Heart right ventricle (tissue), 16 donors: ENCODE results near the gene THSD4. TPM values are rescaled to one million over a fixed set of nuclear protein-coding genes. Genes with fewer than 3 reads are reported as not detected.
A peak's percentile ranks its signal among the peaks of the same experiment; 100 is the strongest.

Experiments used
- ATAC-seq, 8 donors: fragments of 200-7000 bp; cut with Tn5 transposase; one replicate each; pipeline ENCODE4 v1.9.1; 2020; ENCODE audit warnings: mild to moderate bottlenecking in 8 of 8, moderate library complexity in 8 of 8, moderate number of reproducible peaks in 1 of 8
- DNase-seq, 2 donors: peaks; one replicate each; pipeline ENCODE4 v3.0.0-alpha.2; 2020
- H3K27ac ChIP-seq, 10 donors: fragments of 200-600 bp; sonication (generic) in 2 of 10; one replicate each; pipeline versions ENCODE4 v1.5.0 to v1.8.0; 2020 to 2022; ENCODE audit warnings: mild to moderate bottlenecking in 3 of 10
- H3K27me3 ChIP-seq, 7 donors: fragments of 200-600 bp; one replicate each; pipeline ENCODE4 v1.8.0; 2021 to 2022; ENCODE audit warnings: mild to moderate bottlenecking in 2 of 7
- H3K36me3 ChIP-seq, 9 donors: fragments of 200-600 bp; sonication (generic) in 1 of 9; one replicate each; pipeline versions ENCODE4 v1.5.0 to v1.8.0; 2020 to 2022; ENCODE audit warnings: mild to moderate bottlenecking in 2 of 9
- H3K4me1 ChIP-seq, 9 donors: fragments of 200-600 bp; sonication (generic) in 1 of 9; one replicate each; pipeline versions ENCODE4 v1.5.0 to v1.8.0; 2020 to 2022; ENCODE audit warnings: mild to moderate bottlenecking in 4 of 9
- H3K4me3 ChIP-seq, 10 donors: fragments of 200-600 bp; sonication (generic) in 2 of 10; one replicate each; pipeline versions ENCODE4 v1.5.0 to v1.8.0; 2020 to 2022; ENCODE audit warnings: mild to moderate bottlenecking in 7 of 10, moderate library complexity in 2 of 10
- H3K9me3 ChIP-seq, 11 donors: fragments of 200-600 bp in 10 of 11; sonication (generic) in 2 of 11; one replicate each; pipeline versions ENCODE4 v1.5.0 to v1.8.0; 2013 to 2022; ENCODE audit warnings: mild to moderate bottlenecking in 2 of 11, control low read depth in 1 of 11, moderate library complexity in 1 of 11
- WGBS, 2 donors: extraction: QIAGEN DNeasy Blood & Tissue Kit; methylation state at CpG; one replicate each; pipeline ENCODE4 v1.1.7; 2013; ENCODE audit warnings: inconsistent platforms in 1 of 2; 5-methylcytosine and 5-hydroxymethylcytosine counted together
- intact Hi-C, 10 donors: fragments of 100-400 bp; cut with DNase I; formaldehyde crosslinking; loops; one replicate each; pipeline versions ENCODE4 v1.11.1 to v1.14.2; 2022
- polyA plus RNA-seq, 2 donors: library from polyadenylated mRNA; stranded (reverse); fragments of 200-250 nt; gene quantifications; one replicate each; pipeline ENCODE4 v1.2.3, GENCODE V29; 2013
- total RNA-seq, 10 donors: library from RNA; stranded (reverse); fragmentation: NEBNext Ultra II Directional in 3 of 10; extraction: Animal tissue kit (Norgen Biotek cat#: 25700) in 3 of 10; gene quantifications; one replicate each; pipeline versions ENCODE4 v1.2.1 to v1.2.4, GENCODE V29; 2021 to 2023
- TF ChIP-seq, protein P1 (sequence below), 9 donors: fragments of 200-600 bp; sonication (generic) in 2 of 9; IDR thresholded peaks; one replicate each; pipeline versions ENCODE4 v1.5.0 to v1.8.0; 2021 to 2022; ENCODE audit warnings: antibody characterized with exemption in 9 of 9, mild to moderate bottlenecking in 5 of 9, moderate library complexity in 1 of 9
- donor health status: Arrhythmogenic right ventricular cardiomyopathy.
- donor health status: ischemic (EF 13 %, LVEDD 7.1; RV severe dilation, severe dysfunction).
- donor health status: healthy with polysubstance abuse.
- donor health status: DM: no; HTN: yes; CAD: no.
- donor health status: DM: no; HTN: no; CAD: no.
- donor health status: ischemic (EF 25% LVEDD 6.9; RV normal size, moderate dysfunction).
- donor health status: ischemic (EF 25% LVEDD 5.7; RV mildly dilated, moderate dysfunction).
- donor health status: healthy.
- donor health status: DM: yes; HTN: yes; CAD: no.
- donor health status: Ischemic cardiomyopathy.
- donor health status: ischemic (EF 35%, LVEDD 5.7; RV mildly dilated, moderate dysfunction).
- donor health status: nonischemic (EF 11% LVEDD 7.7; RV severe dilation, severe dysfunction).
- donor health status: DM: yes; HTN: yes; CAD: no.
- donor health status: PGD.
- donor health status: ischemic (EF 29% LVEDD 5.4; RV normal size, mild dysfunction).
- donor health status: nonischemic (EF 23%, LVEDD 6.1; RV moderate dilation, normal function).

The THSD4 gene
- total and polyA plus RNA-seq, 12 donors = 20.8 to 212 (median 139) TPM

DNA sequence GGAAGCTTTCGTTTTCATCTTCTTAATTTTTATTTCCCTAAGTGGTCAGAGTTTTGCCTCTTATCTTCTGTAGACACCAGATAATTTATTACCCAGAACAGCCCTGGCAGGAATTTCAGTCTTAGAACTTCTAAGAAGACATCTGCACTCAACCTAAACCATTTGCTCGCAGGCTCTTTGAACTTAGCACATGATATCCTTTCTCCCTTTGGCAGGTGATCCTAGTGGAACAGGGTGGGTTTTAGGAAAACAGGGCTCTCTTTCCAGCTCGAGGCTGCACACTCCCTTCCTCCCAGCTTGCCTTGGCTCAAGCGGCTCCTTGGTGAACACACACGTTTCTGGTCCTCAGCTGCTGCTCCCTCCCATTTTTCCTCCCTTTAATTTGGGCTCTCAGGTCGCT is 116.5 kb downstream of the THSD4 start:
- ATAC-seq (peak in 2 of 8 donors; percentile 49 to 62), DNase-seq (no peak)
- Histone ChIP-seq H3K27ac (peak overlapping the region in 4 of 10 donors; percentile 19 to 37 (median 30)), H3K4me3 (no peak overlapping the region), H3K36me3 (no peaks in the 10 kb centered on the region), H3K27me3 (no peaks in the 10 kb centered on the region), H3K9me3 (no peaks in the 10 kb centered on the region), H3K4me1 (peaks cover 0 to 59% (median 24%) of the 10 kb centered on the region in 9 donors)
- intact Hi-C loops = loop anchor here in 1 of 10 donors (10.0 kb wide), 1 partner anchor 107 kb away; no protein-coding TSS in a partner anchor
- TF ChIP-seq, protein P1, sequence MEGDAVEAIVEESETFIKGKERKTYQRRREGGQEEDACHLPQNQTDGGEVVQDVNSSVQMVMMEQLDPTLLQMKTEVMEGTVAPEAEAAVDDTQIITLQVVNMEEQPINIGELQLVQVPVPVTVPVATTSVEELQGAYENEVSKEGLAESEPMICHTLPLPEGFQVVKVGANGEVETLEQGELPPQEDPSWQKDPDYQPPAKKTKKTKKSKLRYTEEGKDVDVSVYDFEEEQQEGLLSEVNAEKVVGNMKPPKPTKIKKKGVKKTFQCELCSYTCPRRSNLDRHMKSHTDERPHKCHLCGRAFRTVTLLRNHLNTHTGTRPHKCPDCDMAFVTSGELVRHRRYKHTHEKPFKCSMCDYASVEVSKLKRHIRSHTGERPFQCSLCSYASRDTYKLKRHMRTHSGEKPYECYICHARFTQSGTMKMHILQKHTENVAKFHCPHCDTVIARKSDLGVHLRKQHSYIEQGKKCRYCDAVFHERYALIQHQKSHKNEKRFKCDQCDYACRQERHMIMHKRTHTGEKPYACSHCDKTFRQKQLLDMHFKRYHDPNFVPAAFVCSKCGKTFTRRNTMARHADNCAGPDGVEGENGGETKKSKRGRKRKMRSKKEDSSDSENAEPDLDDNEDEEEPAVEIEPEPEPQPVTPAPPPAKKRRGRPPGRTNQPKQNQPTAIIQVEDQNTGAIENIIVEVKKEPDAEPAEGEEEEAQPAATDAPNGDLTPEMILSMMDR (IDR thresholded peaks at IDR 0.05) = no peak
- WGBS, 2 donors = 46 to 51% methylated on average over 6 of the region's 6 CpGs

DNA sequence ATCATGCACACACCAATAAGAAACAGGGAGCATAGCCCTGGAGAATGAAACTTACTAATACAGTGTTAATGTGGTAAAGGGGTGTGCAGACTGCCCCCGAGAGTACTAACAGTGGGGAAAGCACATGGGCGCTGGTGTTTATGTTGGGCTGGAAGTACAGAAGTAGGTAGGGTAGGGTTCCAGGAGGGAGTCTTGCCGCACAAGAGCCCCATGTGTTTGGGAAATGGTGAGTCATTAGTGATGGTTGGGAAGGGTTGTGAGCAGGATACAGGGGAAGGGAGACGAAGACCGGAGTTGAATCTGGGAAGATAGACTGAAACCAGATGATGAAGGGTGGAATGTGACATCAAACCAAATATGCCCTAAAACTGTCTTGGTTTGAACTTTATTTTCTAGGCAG is 117.1 kb downstream of the THSD4 start:
- H3K4me3 ChIP-seq = no peak overlapping the region
- TF ChIP-seq, protein P1 (IDR thresholded peaks at IDR 0.05) = no peak
- no peaks in the 10 kb centered on the region for H3K27me3 ChIP-seq
- intact Hi-C loops = loop anchor here in 1 of 10 donors (10.0 kb wide), 1 partner anchor 108 kb away; no protein-coding TSS in a partner anchor
- WGBS, 2 donors = 88 to 98% methylated on average over 5 of the region's 5 CpGs
- H3K4me1 ChIP-seq = peaks cover 0 to 65% (median 24%) of the 10 kb centered on the region in 9 donors
- DNase-seq (no peak), ATAC-seq (no peak)
- H3K9me3 ChIP-seq = no peaks in the 10 kb centered on the region
- H3K27ac ChIP-seq = peak overlapping the region in 2 of 10 donors; percentile 19 to 28
- no peaks in the 10 kb centered on the region for H3K36me3 ChIP-seq

DNA sequence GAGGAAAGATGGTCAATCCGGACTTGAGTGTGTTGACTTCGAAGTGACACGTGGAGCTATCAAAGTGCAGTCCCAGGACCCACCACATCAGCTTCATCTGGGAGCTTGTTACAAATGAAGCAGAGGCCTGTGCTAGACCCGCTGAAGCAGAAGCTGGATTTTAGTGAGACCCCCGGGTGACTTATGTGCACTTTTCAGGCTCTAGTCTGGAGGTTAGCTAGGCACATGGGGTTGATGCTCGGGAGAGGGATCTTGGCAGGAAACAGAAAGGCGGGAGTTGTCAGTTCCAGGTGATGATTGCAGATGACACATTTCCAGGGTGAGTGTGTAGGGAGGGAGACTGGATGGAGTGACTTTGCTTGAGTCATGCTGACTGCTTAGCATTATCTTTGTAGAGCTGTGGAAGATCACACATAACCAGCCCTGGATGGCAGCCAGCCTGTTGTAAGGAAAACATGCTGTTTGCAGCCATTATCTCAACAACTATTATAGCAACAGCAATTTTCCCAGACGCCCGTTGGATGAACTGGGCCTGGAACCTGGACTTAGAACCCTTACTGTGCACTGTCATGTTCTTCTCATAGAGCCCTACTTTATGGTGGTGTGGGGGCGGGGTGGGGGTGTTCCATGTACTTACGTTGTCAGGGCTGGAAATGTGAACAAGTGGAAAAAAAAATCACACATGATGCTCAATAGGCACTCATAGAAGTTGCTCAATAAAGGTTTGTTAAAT is 122.4 kb downstream of the THSD4 start:
- TF ChIP-seq, protein P1 (IDR thresholded peaks at IDR 0.05) = no peak
- intact Hi-C loops = loop anchor here in 1 of 10 donors (10.0 kb wide), 1 partner anchor 113 kb away; no protein-coding TSS in a partner anchor
- Histone ChIP-seq H3K27ac (peak overlapping the region in 9 of 10 donors; percentile 0 to 68 (median 54)), H3K9me3 (no peaks in the 10 kb centered on the region), H3K27me3 (no peaks in the 10 kb centered on the region), H3K4me3 (no peak overlapping the region), H3K36me3 (peaks cover 0 to 5% (median 0%) of the 10 kb centered on the region in 9 donors), H3K4me1 (peaks cover 0 to 49% (median 19%) of the 10 kb centered on the region in 9 donors)
- ATAC-seq = peak; percentile 76 to 97 (median 92)
- 42 to 49% methylated on average over 11 of the region's 11 CpGs for WGBS, 2 donors
- peak; percentile 66 to 78 for DNase-seq

DNA sequence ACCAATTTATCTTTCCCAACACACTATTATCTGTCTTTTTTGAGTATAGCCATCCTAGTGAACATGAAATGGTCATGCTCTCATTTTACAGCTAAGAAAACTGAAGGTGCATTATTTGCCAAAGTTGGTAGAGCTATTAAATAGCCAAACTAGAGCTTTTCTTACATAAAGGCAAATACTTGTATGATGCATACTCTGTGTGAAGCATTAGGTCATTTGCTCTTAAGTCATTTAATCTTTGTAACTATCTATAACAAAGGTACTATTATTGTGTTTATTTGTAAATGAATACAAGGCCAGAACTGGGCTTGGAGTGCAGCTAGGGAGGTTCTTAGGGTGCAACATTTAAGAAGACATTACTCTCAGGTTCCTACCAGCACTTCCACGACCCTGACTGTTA is 123.7 kb downstream of the THSD4 start:
- Histone ChIP-seq H3K27me3 (no peaks in the 10 kb centered on the region), H3K27ac (peak overlapping the region in 5 of 10 donors; percentile 13 to 68 (median 57)), H3K4me3 (no peak overlapping the region), H3K36me3 (peaks cover 0 to 18% (median 0%) of the 10 kb centered on the region in 9 donors), H3K9me3 (no peaks in the 10 kb centered on the region), H3K4me1 (peaks cover 0 to 45% (median 15%) of the 10 kb centered on the region in 9 donors)
- DNase-seq (no peak), ATAC-seq (no peak)
- intact Hi-C loops = loop anchor here in 1 of 10 donors (10.0 kb wide), 1 partner anchor 114 kb away; no protein-coding TSS in a partner anchor
- TF ChIP-seq, protein P1 (IDR thresholded peaks at IDR 0.05) = no peak
- 78 to 86% methylated on average over 1 of the region's 1 CpG for WGBS, 2 donors
